Measurements from ENCODE around the gene ARL17B.
"Not testable (repeated sequence)": the region's sequence is repeated elsewhere in the genome, so short reads cannot be mapped to it uniquely, and the experiment has no call there.

Gene ARL17B

DNA sequence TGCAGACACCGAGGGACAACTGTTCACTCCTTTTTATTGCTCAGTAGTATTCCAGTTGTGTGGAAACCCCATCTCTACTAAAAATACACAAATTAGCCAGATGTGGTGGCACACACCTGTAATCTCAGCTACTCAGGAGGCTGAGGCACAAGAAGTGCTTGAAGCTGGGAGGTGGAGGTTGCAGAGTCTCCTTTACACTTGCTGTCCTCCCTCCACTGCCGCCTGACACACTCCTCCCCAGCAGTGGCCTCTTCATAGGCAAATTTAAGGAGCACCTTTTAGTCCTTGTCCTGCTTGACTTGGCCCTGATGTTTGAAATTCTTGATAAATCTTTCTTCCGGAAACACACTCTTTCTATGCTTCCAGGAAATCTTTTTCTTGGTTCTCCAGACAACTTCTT is 112.4 kb downstream of the ARL17B start:
- H3K36me3 ChIP-seq (ENCODE audit: control insufficient read depth in 4 of 4, insufficient read depth in 4 of 4, low read length in 3 of 4); H3K4me3 ChIP-seq (ENCODE audit: control insufficient read depth in 1 of 7, extremely low read depth in 1 of 7, insufficient read depth in 4 of 7, low read depth in 2 of 7, low read length in 6 of 7); H3K4me1 ChIP-seq (ENCODE audit: control extremely low read depth in 1 of 4, control insufficient read depth in 4 of 4, insufficient read depth in 4 of 4, low read length in 3 of 4); POLR2A ChIA-PET; H3K27ac ChIP-seq (ENCODE audit: insufficient read depth in 1 of 2, low read depth in 1 of 2, low read length in 2 of 2, poor library complexity in 1 of 2, severe bottlenecking in 2 of 2); H3K9me3 ChIP-seq (ENCODE audit: control extremely low read depth in 1 of 5, control insufficient read depth in 4 of 5, insufficient read depth in 2 of 5, low read depth in 1 of 5, low read length in 4 of 5); H3K27me3 ChIP-seq (replicated peaks in 2 of 5; ENCODE audit: control insufficient read depth in 4 of 5, insufficient read depth in 5 of 5, low read length in 4 of 5); DNase-seq; CTCF ChIA-PET: not testable (repeated sequence)
- 100% methylated on average over 3 of the region's 3 CpGs for WGBS (ENCODE audit: insufficient coverage)

DNA sequence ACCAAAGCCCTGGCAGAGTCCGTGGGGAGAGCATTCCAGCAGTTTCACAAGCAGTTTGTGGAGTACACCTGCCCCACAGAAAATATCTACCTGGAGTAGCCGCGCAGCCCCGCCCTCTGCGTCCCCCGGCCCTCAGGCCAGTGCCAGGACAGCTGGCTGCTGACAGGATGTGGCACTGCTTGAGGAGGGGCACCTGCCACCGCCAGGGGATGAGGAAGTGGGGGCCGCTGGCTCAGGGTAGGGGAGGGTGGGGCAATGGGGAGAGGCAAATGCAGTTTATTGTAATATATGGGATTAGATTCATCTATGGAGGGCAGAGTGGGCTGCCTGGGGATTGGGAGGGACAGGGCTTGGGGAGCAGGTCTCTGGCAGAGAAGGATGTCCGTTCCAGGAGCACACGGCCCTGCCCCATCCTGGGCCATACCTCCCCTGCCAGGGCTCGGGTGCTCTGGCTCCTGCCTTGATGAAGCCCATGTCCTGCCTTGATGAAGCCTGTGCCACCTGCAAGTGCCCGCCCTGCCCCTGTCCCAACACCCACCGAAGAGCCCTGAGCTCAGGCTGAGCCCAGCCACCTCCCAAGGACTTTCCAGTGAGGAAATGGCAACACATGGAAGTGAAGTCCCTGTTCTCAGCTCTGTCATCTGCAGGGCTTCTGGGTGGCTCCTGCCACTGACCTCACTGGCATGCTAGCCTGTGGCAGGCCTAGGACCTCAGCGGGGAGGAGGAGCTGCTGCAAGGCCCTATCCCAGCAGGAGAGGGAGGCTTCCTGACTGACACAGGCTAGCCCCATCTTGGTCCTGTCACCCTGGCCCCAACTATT is 116.4 kb downstream of the ARL17B start:
- DNase-seq; H3K9me3 ChIP-seq (ENCODE audit: control extremely low read depth in 1 of 5, control insufficient read depth in 4 of 5, insufficient read depth in 2 of 5, low read depth in 1 of 5, low read length in 4 of 5); POLR2A ChIA-PET; CTCF ChIA-PET; H3K4me1 ChIP-seq (ENCODE audit: control extremely low read depth in 1 of 4, control insufficient read depth in 4 of 4, insufficient read depth in 4 of 4, low read length in 3 of 4); H3K27me3 ChIP-seq (replicated peaks in 2 of 5; ENCODE audit: control insufficient read depth in 4 of 5, insufficient read depth in 5 of 5, low read length in 4 of 5); H3K27ac ChIP-seq (ENCODE audit: insufficient read depth in 1 of 2, low read depth in 1 of 2, low read length in 2 of 2, poor library complexity in 1 of 2, severe bottlenecking in 2 of 2); H3K36me3 ChIP-seq (ENCODE audit: control insufficient read depth in 4 of 4, insufficient read depth in 4 of 4, low read length in 3 of 4): not testable (repeated sequence)
- peak overlapping the region in 1 of 7 experiments; percentile 28 for H3K4me3 ChIP-seq (ENCODE audit: control insufficient read depth in 1 of 7, extremely low read depth in 1 of 7, insufficient read depth in 4 of 7, low read depth in 2 of 7, low read length in 6 of 7)
- 76% methylated on average over 2 of the region's 14 CpGs for WGBS (ENCODE audit: insufficient coverage)

- POLR2A ChIA-PET; H3K4me3 ChIP-seq (ENCODE audit: control insufficient read depth in 1 of 7, extremely low read depth in 1 of 7, insufficient read depth in 4 of 7, low read depth in 2 of 7, low read length in 6 of 7); H3K36me3 ChIP-seq (ENCODE audit: control insufficient read depth in 4 of 4, insufficient read depth in 4 of 4, low read length in 3 of 4); H3K27ac ChIP-seq (ENCODE audit: insufficient read depth in 1 of 2, low read depth in 1 of 2, low read length in 2 of 2, poor library complexity in 1 of 2, severe bottlenecking in 2 of 2); H3K9me3 ChIP-seq (ENCODE audit: control extremely low read depth in 1 of 5, control insufficient read depth in 4 of 5, insufficient read depth in 2 of 5, low read depth in 1 of 5, low read length in 4 of 5); CTCF ChIA-PET; H3K27me3 ChIP-seq (replicated peaks in 2 of 5; ENCODE audit: control insufficient read depth in 4 of 5, insufficient read depth in 5 of 5, low read length in 4 of 5); H3K4me1 ChIP-seq (ENCODE audit: control extremely low read depth in 1 of 4, control insufficient read depth in 4 of 4, insufficient read depth in 4 of 4, low read length in 3 of 4); DNase-seq: not testable (repeated sequence)
- WGBS (ENCODE audit: insufficient coverage) = no CpG with 5 or more reads among the region's 27 CpGs
Measured at GRCh38 chr17:46244339-46244913, 117.1 kb downstream of the ARL17B start.

GRCh38 chr17:46243928-46244327 is 117.6 kb downstream of the ARL17B start:
- DNase-seq; H3K9me3 ChIP-seq (ENCODE audit: control extremely low read depth in 1 of 5, control insufficient read depth in 4 of 5, insufficient read depth in 2 of 5, low read depth in 1 of 5, low read length in 4 of 5); H3K27ac ChIP-seq (ENCODE audit: insufficient read depth in 1 of 2, low read depth in 1 of 2, low read length in 2 of 2, poor library complexity in 1 of 2, severe bottlenecking in 2 of 2); H3K27me3 ChIP-seq (replicated peaks in 2 of 5; ENCODE audit: control insufficient read depth in 4 of 5, insufficient read depth in 5 of 5, low read length in 4 of 5); POLR2A ChIA-PET; H3K4me1 ChIP-seq (ENCODE audit: control extremely low read depth in 1 of 4, control insufficient read depth in 4 of 4, insufficient read depth in 4 of 4, low read length in 3 of 4); H3K4me3 ChIP-seq (ENCODE audit: control insufficient read depth in 1 of 7, extremely low read depth in 1 of 7, insufficient read depth in 4 of 7, low read depth in 2 of 7, low read length in 6 of 7); H3K36me3 ChIP-seq (ENCODE audit: control insufficient read depth in 4 of 4, insufficient read depth in 4 of 4, low read length in 3 of 4); CTCF ChIA-PET: not testable (repeated sequence)
- WGBS (ENCODE audit: insufficient coverage) = no CpG with 5 or more reads among the region's 23 CpGs

GRCh38 chr17:46243505-46243904 is 118.1 kb downstream of the ARL17B start:
- H3K9me3 ChIP-seq (ENCODE audit: control extremely low read depth in 1 of 5, control insufficient read depth in 4 of 5, insufficient read depth in 2 of 5, low read depth in 1 of 5, low read length in 4 of 5); H3K27me3 ChIP-seq (replicated peaks in 2 of 5; ENCODE audit: control insufficient read depth in 4 of 5, insufficient read depth in 5 of 5, low read length in 4 of 5); POLR2A ChIA-PET; DNase-seq; H3K27ac ChIP-seq (ENCODE audit: insufficient read depth in 1 of 2, low read depth in 1 of 2, low read length in 2 of 2, poor library complexity in 1 of 2, severe bottlenecking in 2 of 2); H3K4me1 ChIP-seq (ENCODE audit: control extremely low read depth in 1 of 4, control insufficient read depth in 4 of 4, insufficient read depth in 4 of 4, low read length in 3 of 4); H3K4me3 ChIP-seq (ENCODE audit: control insufficient read depth in 1 of 7, extremely low read depth in 1 of 7, insufficient read depth in 4 of 7, low read depth in 2 of 7, low read length in 6 of 7); CTCF ChIA-PET; H3K36me3 ChIP-seq (ENCODE audit: control insufficient read depth in 4 of 4, insufficient read depth in 4 of 4, low read length in 3 of 4): not testable (repeated sequence)
- no CpG with 5 or more reads among the region's 38 CpGs for WGBS (ENCODE audit: insufficient coverage)

DNA sequence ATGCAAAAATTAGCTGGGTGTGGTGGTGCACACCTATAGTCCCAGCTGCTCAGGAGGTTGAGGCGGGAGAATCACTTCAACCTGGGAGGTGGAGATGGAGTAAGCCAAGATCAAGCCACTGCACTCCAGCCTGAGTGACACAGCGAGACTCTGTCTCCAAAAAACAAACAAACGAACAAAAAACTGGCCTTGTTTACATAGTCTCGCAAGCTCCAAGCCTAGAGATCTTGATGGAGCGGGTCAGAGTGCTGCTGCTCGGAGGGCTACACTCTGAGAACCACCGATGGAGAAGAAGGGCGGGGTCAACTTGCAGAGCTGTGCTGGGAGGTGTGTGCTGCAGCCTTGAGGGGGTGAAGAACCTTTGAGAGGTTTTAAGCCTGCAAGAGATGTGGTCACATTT is 130.2 kb downstream of the ARL17B start:
- H3K4me3 ChIP-seq (ENCODE audit: control insufficient read depth in 1 of 7, extremely low read depth in 1 of 7, insufficient read depth in 4 of 7, low read depth in 2 of 7, low read length in 6 of 7); H3K27me3 ChIP-seq (replicated peaks in 2 of 5; ENCODE audit: control insufficient read depth in 4 of 5, insufficient read depth in 5 of 5, low read length in 4 of 5); CTCF ChIA-PET; H3K36me3 ChIP-seq (ENCODE audit: control insufficient read depth in 4 of 4, insufficient read depth in 4 of 4, low read length in 3 of 4); POLR2A ChIA-PET; H3K27ac ChIP-seq (ENCODE audit: insufficient read depth in 1 of 2, low read depth in 1 of 2, low read length in 2 of 2, poor library complexity in 1 of 2, severe bottlenecking in 2 of 2); H3K4me1 ChIP-seq (ENCODE audit: control extremely low read depth in 1 of 4, control insufficient read depth in 4 of 4, insufficient read depth in 4 of 4, low read length in 3 of 4); DNase-seq; H3K9me3 ChIP-seq (ENCODE audit: control extremely low read depth in 1 of 5, control insufficient read depth in 4 of 5, insufficient read depth in 2 of 5, low read depth in 1 of 5, low read length in 4 of 5): not testable (repeated sequence)
- WGBS (ENCODE audit: insufficient coverage) = 80% methylated on average over 2 of the region's 8 CpGs

GRCh38 chr17:46225274-46225794 is 136.2 kb downstream of the ARL17B start:
- not testable (repeated sequence) for H3K36me3 ChIP-seq (ENCODE audit: control insufficient read depth in 4 of 4, insufficient read depth in 4 of 4, low read length in 3 of 4)
- peak overlapping the region in 1 of 2 experiments; percentile 49 for H3K27ac ChIP-seq (ENCODE audit: insufficient read depth in 1 of 2, low read depth in 1 of 2, low read length in 2 of 2, poor library complexity in 1 of 2, severe bottlenecking in 2 of 2)

More at GRCh38 chr17:46225274-46225794, 136.2 kb downstream of the ARL17B start:
- peak; percentile 86 to 94 (median 90) for DNase-seq
- H3K27me3 ChIP-seq (replicated peaks in 2 of 5; ENCODE audit: control insufficient read depth in 4 of 5, insufficient read depth in 5 of 5, low read length in 4 of 5); H3K4me1 ChIP-seq (ENCODE audit: control extremely low read depth in 1 of 4, control insufficient read depth in 4 of 4, insufficient read depth in 4 of 4, low read length in 3 of 4); POLR2A ChIA-PET; CTCF ChIA-PET; H3K9me3 ChIP-seq (ENCODE audit: control extremely low read depth in 1 of 5, control insufficient read depth in 4 of 5, insufficient read depth in 2 of 5, low read depth in 1 of 5, low read length in 4 of 5): not testable (repeated sequence)
- 1% methylated on average over 8 of the region's 22 CpGs for WGBS (ENCODE audit: insufficient coverage)
- peak overlapping the region in 6 of 7 experiments; percentile 49 to 86 (median 66) for H3K4me3 ChIP-seq (ENCODE audit: control insufficient read depth in 1 of 7, extremely low read depth in 1 of 7, insufficient read depth in 4 of 7, low read depth in 2 of 7, low read length in 6 of 7)

All from common myeloid progenitor, CD34-positive (primary cell).